Frontal cortex (tissue), 4 donors: Measurements from ENCODE around the gene SYNGR4. TPM values are rescaled to one million over a fixed set of nuclear protein-coding genes. Genes with fewer than 3 reads are reported as not detected.
A peak's percentile ranks its signal among the peaks of the same experiment; 100 is the strongest.

Source experiments
- DNase-seq, 2 donors: peaks; one replicate each; pipeline ENCODE4 v3.0.0; 2012; ENCODE audit warnings: low spot score in 2 of 2
- FAIRE-seq: peaks from 2 replicates; lab custom pipeline; 2012; peaks lifted over from hg19 to GRCh38; lab: Jason Lieb, UNC
- total RNA-seq: library from RNA; depleted of rRNA; stranded (reverse); fragments of >200 nt; gene quantifications from one replicate; pipeline ENCODE4 v1.2.3, GENCODE V29; 2014
- donor health status: control.
- donor health status: control.
- donor health status: control.

SYNGR4 gene
- total RNA-seq, 1 donor from 2014 or later = not detected

DNA sequence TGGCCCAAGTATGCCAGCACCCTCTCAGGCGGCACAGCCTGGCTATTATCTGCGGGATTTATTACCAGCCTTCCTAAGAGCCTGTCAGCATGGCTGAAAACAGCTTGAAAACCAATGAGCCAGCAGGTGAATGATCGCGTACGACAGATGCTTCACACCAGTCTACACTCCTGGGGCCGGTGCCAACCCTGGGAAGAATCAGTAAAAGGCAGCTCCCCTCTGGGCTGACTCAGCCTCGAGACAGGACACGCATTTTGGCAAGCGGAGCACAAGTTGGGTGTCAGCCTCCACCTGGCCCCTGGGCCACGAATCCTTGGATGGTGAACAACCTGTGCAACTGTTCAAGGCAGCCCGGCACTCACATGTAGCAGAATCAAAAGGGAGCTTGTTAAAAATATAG is 23.2 kb upstream of the SYNGR4 start:
- no peak for FAIRE-seq
- peak in 1 of 2 donors; percentile 64 for DNase-seq

- FAIRE-seq = no peak
Measured at GRCh38 chr19:48341515-48342413, 22.4 kb upstream of the SYNGR4 start.

DNA sequence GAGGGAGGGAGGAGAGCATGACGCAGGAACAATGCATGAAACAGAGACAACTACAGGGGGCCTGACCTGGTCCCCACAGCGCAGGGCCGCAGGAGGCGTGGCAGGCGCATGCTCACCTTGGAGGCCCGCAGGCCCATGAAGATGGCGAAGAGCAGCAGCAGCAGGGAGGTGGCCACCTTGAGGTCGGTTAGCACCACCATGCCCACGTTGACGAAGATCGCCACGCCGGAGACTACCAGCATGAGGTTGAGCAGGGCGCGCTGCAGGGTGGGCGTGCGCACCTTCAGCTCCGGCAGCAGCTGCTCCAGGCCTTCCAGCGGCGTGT is 21.8 kb upstream of the SYNGR4 start:
- no peak for FAIRE-seq
- no peak for DNase-seq

More at GRCh38 chr19:48341515-48342413, 22.4 kb upstream of the SYNGR4 start:
- no peak for DNase-seq

DNA sequence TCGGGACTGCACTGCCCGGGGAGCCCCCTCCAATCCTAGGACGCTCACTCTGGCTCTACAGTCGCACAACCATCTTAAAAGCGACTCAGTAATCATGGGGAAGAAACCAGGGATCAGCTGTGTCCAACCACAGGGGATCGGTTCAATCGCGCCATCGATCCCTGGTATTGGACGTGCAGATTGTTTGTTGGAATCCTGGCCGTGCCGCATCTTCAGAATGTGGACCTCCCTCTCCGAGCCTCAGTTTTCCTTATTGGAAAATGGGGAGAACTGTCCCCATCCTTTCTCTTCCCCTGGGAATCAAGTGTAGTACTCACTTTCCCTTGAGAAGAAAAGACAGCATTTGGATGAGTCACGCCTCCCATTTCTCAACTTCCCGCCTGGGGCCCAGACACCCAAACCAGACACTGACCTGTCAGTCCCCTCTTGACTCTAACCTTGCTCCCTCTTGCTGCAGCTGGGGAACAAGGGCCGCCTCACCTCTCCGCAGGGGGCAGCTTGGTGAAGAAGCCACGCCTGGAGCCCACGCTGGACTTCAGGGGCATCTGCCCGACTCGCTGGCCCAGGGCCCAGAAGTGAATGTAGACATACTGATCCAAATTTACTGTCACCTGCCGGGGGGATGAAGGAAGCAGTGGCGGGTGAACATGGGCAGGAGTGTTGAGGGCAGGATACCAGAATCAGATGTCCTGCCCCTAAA is 21.2 kb upstream of the SYNGR4 start:
- no peak for FAIRE-seq
- DNase-seq = no peak

GRCh38 chr19:48344892-48345291 is 19.3 kb upstream of the SYNGR4 start:
- DNase-seq (no peak), FAIRE-seq (no peak)

GRCh38 chr19:48346191-48346590 is 18.0 kb upstream of the SYNGR4 start:
- DNase-seq (no peak), FAIRE-seq (no peak)

- FAIRE-seq = no peak
- no peak for DNase-seq
Measured at GRCh38 chr19:48348045-48348444, 16.1 kb upstream of the SYNGR4 start.

GRCh38 chr19:48348737-48349136 is 15.4 kb upstream of the SYNGR4 start:
- FAIRE-seq (no peak), DNase-seq (no peak)

DNA sequence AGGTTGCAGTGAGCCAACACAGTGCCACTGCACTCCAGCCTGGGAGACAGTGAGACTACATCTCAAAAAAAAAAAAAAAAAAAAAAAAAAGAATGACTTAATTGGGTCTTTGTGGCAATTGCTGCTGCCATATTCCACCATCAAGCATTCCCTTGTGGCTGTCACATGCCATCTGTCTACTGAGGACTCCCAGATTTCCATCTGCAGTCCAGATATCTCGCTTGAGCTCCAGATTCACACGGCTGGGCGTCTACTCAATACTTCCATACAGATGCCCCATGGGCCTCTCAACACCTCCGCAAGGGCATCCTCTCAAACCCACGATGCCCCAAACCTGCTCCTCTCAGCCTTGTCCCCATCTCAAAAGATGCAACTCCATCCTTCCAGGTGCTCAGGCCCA is 13.3 kb upstream of the SYNGR4 start:
- FAIRE-seq = no peak
- DNase-seq = no peak

GRCh38 chr19:48351341-48351752 is 12.8 kb upstream of the SYNGR4 start:
- DNase-seq (peak in 1 of 2 donors; percentile 53), FAIRE-seq (no peak)

DNA sequence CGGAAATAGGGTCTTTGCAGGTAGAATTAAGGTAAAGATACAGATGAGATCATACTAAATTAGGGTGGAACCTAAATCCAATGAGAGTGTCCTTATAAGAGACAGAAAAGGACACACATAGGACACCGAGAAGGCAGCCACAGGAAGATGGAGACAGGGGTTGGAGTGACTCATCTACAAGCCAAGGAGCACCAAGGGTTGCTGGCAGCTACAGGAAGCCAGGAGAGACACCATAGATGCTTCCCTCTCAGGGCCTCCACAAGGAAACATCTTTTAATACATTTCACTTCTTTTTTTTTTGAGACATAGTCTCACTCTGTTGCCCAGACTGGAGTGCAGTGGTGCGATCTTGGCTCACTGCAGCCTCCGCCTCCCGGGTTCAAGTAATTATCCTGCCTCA is 10.5 kb upstream of the SYNGR4 start:
- DNase-seq (no peak), FAIRE-seq (no peak)

DNA sequence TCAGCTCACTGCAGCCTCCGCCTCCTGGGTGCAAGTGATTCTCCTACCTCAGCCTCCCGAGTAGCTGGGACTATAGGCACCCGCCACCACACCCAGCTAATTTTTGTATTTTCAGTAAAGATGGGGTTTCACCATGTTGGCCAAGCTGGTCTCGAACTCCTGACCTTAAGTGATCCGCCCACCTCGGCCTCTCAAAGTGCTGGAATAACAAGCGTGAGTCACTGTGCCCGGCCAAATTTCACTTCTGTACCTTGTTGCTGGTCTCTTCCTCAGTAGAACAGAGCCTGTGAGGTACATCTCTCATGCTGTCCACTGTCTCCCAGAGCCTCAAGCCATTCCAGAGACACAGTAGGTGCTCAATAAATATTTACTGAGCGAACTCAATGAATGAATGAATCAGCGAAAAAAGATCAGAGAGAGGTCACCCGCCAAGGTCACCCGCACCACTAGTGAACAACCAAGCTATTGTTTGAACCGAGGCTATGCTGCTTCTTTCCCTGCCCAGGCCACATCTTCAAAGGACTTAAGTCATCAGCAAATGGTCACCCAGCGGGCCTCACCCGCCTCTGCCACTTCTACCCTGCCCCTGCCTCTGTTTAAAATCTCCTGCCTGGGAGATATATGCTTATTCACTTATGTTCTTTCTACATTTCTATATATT is 9.7 kb upstream of the SYNGR4 start:
- FAIRE-seq = no peak
- DNase-seq = no peak

GRCh38 chr19:48355365-48355954 is 8.7 kb upstream of the SYNGR4 start:
- DNase-seq = no peak
- FAIRE-seq = no peak

GRCh38 chr19:48359123-48359522 is 5.0 kb upstream of the SYNGR4 start:
- no peak for FAIRE-seq
- no peak for DNase-seq

DNA sequence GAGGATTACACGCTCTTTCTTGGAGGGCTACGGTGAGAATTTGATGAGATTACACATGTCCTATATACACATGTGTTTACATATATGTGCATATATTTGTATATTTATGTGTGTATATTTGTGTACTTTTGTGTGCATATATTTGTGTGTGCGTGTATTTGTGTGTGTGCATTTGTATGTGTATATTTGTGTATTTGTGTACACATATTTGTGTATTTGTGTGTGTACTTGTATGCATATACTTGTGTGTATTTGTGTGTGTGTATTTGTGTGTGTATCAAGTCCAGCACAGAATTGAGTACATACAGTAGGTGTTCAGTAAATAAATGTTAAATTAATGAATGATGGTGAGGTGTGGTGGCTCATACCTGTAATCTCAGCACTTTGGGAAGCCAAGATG is 2.3 kb upstream of the SYNGR4 start:
- FAIRE-seq (no peak), DNase-seq (no peak)

DNA sequence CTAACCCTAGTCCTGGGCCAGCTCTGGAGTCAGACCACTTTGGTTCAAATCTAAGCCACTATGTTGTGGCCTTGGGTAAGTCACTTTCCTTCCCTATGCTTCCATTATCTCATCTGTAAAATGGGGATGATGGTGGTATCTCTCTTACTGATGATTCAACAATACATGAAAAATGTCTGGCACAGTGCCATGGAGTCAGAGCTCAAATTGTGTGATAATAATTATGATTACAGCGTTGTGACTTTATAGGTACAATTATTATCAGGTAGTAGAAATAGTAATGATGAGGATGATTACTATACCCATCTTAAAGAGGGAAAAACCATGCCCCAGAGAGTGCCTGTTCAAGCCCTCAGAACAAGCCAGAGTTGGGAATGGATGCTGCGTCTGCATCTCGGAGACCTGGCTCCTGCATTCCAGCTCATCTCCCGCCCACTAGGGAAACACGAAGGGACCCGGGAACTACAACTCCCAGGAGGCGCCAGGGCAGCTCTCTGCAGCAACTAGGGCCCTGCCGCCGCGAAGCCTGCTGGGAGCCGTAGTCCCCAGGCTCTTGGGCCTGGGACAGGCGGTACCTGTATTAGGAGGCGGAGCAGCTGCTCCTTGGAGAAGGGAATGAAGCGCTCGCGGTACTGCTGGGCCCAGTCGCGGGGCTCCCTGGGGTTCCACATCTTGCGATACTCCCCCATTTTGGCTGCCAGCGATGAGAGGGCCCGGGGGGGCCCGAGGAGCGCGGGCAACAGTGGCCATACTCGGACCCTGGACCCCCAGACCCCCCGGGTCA is 1.3 kb upstream of the SYNGR4 start:
- peak; percentile 86 to 90 for DNase-seq
- no peak for FAIRE-seq

DNA sequence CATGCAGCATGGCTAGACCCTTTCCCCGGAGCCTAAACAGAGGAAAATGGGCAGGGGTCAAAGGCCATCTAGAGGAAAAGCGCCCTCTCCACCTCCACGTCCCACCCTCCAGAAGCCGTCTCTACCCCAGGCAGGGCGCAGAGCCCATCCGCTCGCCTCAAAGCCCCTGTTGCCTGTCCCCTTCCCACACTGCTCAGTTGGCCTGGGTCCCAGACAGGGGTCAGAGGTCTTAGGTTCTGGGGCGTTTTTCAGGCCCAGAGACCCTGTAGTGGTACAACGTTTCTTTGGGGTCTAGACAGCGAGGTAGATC is 712 bp upstream of the SYNGR4 start:
- no peak for DNase-seq
- no peak for FAIRE-seq

- DNase-seq (no peak), FAIRE-seq (no peak)
Measured at GRCh38 chr19:48364598-48365348, 606 bp downstream of the SYNGR4 start.

GRCh38 chr19:48365602-48366001 is 1.4 kb downstream of the SYNGR4 start:
- FAIRE-seq (no peak), DNase-seq (no peak)
